Small intestine (tissue), 7 donors: ENCODE data around the gene CPN1. TPM values are rescaled to one million over a fixed set of nuclear protein-coding genes. Genes with fewer than 3 reads are reported as not detected.
A peak's percentile ranks its signal among the peaks of the same experiment; 100 is the strongest.

Source experiments
- DNase-seq, 2 donors: peaks; one replicate each; pipeline versions ENCODE4 v3.0.0 to v3.0.0-alpha.2; 2013
- FAIRE-seq: peaks from 2 replicates; lab custom pipeline; 2012; peaks lifted over from hg19 to GRCh38; lab: Jason Lieb, UNC
- H3K27ac ChIP-seq, 3 donors: one replicate each; pipeline ENCODE4 v1.5.1; 2013; ENCODE audit warnings: low read length in 2 of 3, mild to moderate bottlenecking in 2 of 3, control low read depth in 1 of 3, inconsistent platforms in 1 of 3, low read depth in 1 of 3, moderate library complexity in 1 of 3
- H3K27me3 ChIP-seq, 3 donors: one replicate each; pipeline ENCODE4 v1.6.1; 2013; ENCODE audit warnings: low read length in 3 of 3, inconsistent platforms in 1 of 3; ENCODE audit not compliant: control insufficient read depth in 3 of 3, insufficient read depth in 3 of 3
- H3K36me3 ChIP-seq, 3 donors: one replicate each; pipeline ENCODE4 v1.6.1; 2013; ENCODE audit warnings: low read length in 3 of 3, inconsistent platforms in 1 of 3, low read depth in 1 of 3, mild to moderate bottlenecking in 1 of 3, moderate library complexity in 1 of 3; ENCODE audit not compliant: control insufficient read depth in 3 of 3, insufficient read depth in 2 of 3
- H3K4me1 ChIP-seq, 3 donors: one replicate each; pipeline ENCODE4 v1.6.1; 2013; ENCODE audit warnings: low read length in 2 of 3, inconsistent platforms in 1 of 3, low read depth in 1 of 3, mild to moderate bottlenecking in 1 of 3, moderate library complexity in 1 of 3; ENCODE audit not compliant: control insufficient read depth in 3 of 3, insufficient read depth in 2 of 3
- H3K4me3 ChIP-seq, 3 donors: one replicate each; pipeline ENCODE4 v1.5.1; 2013; ENCODE audit warnings: low read length in 3 of 3, control low read depth in 1 of 3, inconsistent platforms in 1 of 3, low read depth in 1 of 3, mild to moderate bottlenecking in 1 of 3, moderate library complexity in 1 of 3
- H3K9me3 ChIP-seq, 2 donors: one replicate each; pipeline ENCODE4 v1.6.1; 2013; ENCODE audit warnings: low read depth in 1 of 2, low read length in 1 of 2; ENCODE audit not compliant: control insufficient read depth in 2 of 2, insufficient read depth in 1 of 2
- WGBS, 3 donors: extraction: QIAGEN DNeasy Blood & Tissue Kit; methylation state at CpG; one replicate each; pipeline ENCODE4 v1.1.7; 2013; 5-methylcytosine and 5-hydroxymethylcytosine counted together
- polyA plus RNA-seq, 4 donors: library from polyadenylated mRNA; stranded (reverse) in 3 of 4; unstranded in 1 of 4; fragments of 200-250 nt in 3 of 4; fragments of 120-200 nt in 1 of 4; gene quantifications; one replicate each; pipeline versions ENCODE4 v1.2.1 to v1.2.3, GENCODE V29; 2013
- donor health status: healthy with polysubstance abuse.
- donor health status: control.
- donor health status: control.
- donor health status: Bipolar disorder and iron deficiency.
- donor health status: healthy.

Gene CPN1
- polyA plus RNA-seq, 4 donors: 0.99 TPM; not detected in 3

DNA sequence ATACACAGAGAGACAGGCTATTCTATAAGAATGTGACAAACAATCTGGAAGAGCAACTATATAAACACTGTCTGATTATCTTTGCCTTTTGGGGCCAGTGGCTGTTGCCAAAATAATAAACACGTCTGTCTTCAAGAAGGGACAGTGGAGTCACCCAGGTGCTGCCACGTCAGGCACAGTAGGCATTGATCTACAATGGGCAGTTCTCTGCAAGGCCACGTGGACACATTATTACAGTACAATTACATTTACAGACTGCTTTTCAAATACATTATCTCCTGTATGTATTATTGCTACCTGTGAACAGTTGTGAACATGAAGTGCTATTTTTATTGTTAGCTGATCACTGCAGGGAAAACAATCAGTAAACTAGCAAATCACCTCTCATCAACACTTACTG is 86.0 kb downstream of the CPN1 start:
- H3K27me3 ChIP-seq: no peaks in the 10 kb centered on the region
- peaks cover 0 to 4% (median 0%) of the 10 kb centered on the region in 3 donors for H3K36me3 ChIP-seq
- peaks cover 0 to 5% (median 0%) of the 10 kb centered on the region in 3 donors for H3K4me1 ChIP-seq
- no peak overlapping the region for H3K4me3 ChIP-seq
- no peak for FAIRE-seq
- no peaks in the 10 kb centered on the region for H3K9me3 ChIP-seq
- 58 to 66% (median 64%) methylated on average over 3 of the region's 3 CpGs for WGBS, 3 donors
- no peak overlapping the region for H3K27ac ChIP-seq
- DNase-seq: no peak

DNA sequence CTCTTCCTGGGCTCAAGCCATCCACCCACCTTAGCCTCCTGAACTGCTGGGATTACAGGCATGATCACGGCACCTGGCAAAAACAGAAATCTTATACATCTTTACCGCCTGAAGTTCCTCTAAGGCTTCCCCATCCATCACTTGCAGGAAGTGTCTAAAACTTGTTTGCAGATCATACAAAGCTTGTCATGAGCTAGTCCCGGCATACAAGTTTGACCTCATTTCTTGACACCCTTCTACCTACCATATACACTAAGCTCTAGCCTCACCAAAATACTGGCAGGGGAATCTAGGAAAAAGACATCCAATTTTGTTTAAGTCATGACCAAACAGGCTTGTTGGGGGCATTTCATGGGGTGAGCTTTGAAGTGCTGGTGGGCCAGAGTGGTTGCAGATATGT is 86.4 kb downstream of the CPN1 start:
- no peak for FAIRE-seq

DNA sequence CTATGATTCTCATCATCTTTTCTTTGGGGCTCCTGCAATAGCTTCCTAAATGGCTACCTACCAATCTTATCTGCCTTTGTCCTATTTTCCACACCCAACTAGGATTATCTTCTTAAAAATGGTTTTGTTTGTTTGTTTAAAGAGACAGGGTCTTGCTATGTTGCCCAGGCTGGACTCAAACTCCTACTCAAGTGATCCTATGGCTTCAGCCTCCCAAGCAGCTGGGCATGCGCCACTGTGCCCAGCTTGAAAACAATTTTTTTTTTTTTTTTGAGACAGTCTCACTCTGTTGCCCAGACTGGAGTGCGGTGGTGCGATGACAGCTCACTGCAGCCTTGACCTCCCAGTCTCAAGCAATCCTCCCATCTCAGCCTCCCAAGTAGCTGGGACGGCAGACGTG is 86.9 kb downstream of the CPN1 start:
- 76 to 99% (median 98%) methylated on average over 4 to 5 of the region's 5 CpGs for WGBS, 3 donors
- H3K27ac ChIP-seq: no peak overlapping the region
- no peak overlapping the region for H3K4me3 ChIP-seq
- FAIRE-seq: no peak
- peaks cover 0 to 5% (median 0%) of the 10 kb centered on the region in 3 donors for H3K4me1 ChIP-seq
- H3K9me3 ChIP-seq: no peaks in the 10 kb centered on the region
- peaks cover 0 to 6% (median 0%) of the 10 kb centered on the region in 3 donors for H3K36me3 ChIP-seq
- no peaks in the 10 kb centered on the region for H3K27me3 ChIP-seq
- DNase-seq: no peak

More for the DNA sequence above, 86.4 kb downstream of the CPN1 start:
- Histone ChIP-seq H3K4me3 (no peak overlapping the region), H3K4me1 (peaks cover 0 to 5% (median 0%) of the 10 kb centered on the region in 3 donors), H3K27ac (no peak overlapping the region), H3K36me3 (peaks cover 0 to 4% (median 0%) of the 10 kb centered on the region in 3 donors), H3K9me3 (no peaks in the 10 kb centered on the region), H3K27me3 (no peaks in the 10 kb centered on the region)
- no peak for DNase-seq
- WGBS, 3 donors: 71 to 94% (median 90%) methylated on average over 3 of the region's 3 CpGs

DNA sequence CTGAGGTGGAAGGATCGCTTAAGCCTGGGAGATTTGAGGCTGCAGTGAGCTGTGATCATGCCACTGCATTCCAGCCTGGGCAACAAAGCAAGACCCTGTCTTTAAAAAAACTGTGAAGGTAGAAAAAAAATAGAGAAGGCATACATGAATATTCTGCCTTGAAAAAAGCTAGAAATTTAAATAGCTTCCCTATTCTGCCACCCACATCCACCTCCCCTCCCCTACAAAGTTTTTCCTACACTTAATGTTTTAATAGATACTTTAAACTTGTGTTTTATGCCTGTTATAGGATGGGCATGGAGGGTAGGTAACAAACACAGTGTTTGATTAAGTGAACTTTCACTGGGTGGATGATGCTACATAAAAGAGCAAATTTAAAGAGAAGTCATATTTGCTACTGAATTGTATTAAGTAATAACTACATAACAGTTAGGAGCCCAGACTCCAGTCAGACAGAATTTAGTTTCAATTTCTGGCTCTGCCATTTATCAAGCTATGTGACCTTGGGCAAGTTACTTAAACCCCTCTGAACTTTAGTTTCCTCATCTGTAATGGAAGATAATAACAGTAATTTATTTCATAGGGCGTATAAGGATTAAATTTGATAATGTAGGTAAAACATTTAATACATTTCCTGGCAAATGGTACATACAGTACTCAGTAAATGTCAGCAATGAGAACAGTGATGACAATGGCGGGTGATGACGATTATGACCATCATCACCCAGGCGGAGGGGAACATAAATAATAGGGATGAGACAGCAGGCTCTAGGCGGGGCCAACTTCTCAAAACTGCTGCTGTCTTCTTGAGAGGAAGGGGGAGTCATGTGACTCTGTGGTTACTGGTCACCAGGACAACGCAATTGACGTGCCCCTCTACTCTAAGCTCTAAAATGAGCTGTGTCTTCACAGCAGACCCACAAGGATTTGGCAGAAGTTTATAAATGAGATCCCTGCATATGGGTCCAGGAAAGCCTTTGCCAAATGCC is 87.7 kb downstream of the CPN1 start:
- Histone ChIP-seq H3K27ac (peak overlapping the region; percentile 11 to 58 (median 19)), H3K9me3 (no peaks in the 10 kb centered on the region), H3K27me3 (no peaks in the 10 kb centered on the region), H3K4me1 (peaks cover 0 to 5% (median 0%) of the 10 kb centered on the region in 3 donors), H3K36me3 (peaks cover 0 to 9% (median 0%) of the 10 kb centered on the region in 3 donors), H3K4me3 (no peak overlapping the region)
- peak; percentile 36 to 41 for DNase-seq
- 48 to 80% (median 73%) methylated on average over 8 of the region's 8 CpGs for WGBS, 3 donors
- no peak for FAIRE-seq

Other genes with a start within 250 kb of the CPN1 start
- 10 to 100 TPM; 18.4 to 52.2 (median 28.0) TPM for gene DNMBP, start 71.9 kb downstream of the CPN1 start, polyA plus RNA-seq
- gene ERLIN1, start 104.2 kb upstream of the CPN1 start, polyA plus RNA-seq: 10 to 100 TPM in 2 of 4 donors, 1 to 10 TPM in 2; 6.5 to 88.5 (median 19.0) TPM
- gene CHUK, start 147.7 kb upstream of the CPN1 start, polyA plus RNA-seq: 10 to 100 TPM; 11.9 to 18.3 (median 14.1) TPM
- 10 to 100 TPM; 10.5 to 22.3 (median 18.8) TPM for gene CWF19L1, start 185.8 kb upstream of the CPN1 start, polyA plus RNA-seq
- gene BLOC1S2, start 204.8 kb upstream of the CPN1 start, polyA plus RNA-seq: 10 to 100 TPM; 33.3 to 47.6 (median 38.3) TPM
- under 1 TPM in 3 of 4 donors, not detected in 1; 0.10 to 0.27 (median 0.19) TPM for gene PKD2L1, start 248.4 kb upstream of the CPN1 start, polyA plus RNA-seq